Measurements from ENCODE around the gene ANKFN1. TPM values are rescaled to one million over a fixed set of nuclear protein-coding genes. Genes with fewer than 3 reads are reported as not detected.

ANKFN1 gene
- total RNA-seq, 1 experiment from 2014 or later: not detected

GRCh38 chr17:56359518-56359917 lies 206.2 kb downstream of the ANKFN1 start:
- no peak for DNase-seq (ENCODE audit: low read depth, low spot score)
- Histone ChIP-seq H3K27me3 (ENCODE audit: control insufficient read depth, insufficient read depth, low read length) (0 out of 2 replicates have a peak, but pooled peaks cover 2% of the 10 kb centered on the region), H3K4me3 (ENCODE audit: low read depth in 2 of 2, low read length in 2 of 2) (no peak overlapping the region), H3K36me3 (ENCODE audit: control insufficient read depth, insufficient read depth, low read length) (no peaks in the 10 kb centered on the region), H3K4me1 (ENCODE audit: control insufficient read depth, insufficient read depth, low read length) (no peaks in the 10 kb centered on the region), H3K27ac (ENCODE audit: low read length) (no peak overlapping the region), H3K9me3 (ENCODE audit: control insufficient read depth, insufficient read depth, low read depth, low read length) (no peaks in the 10 kb centered on the region)
- intact Hi-C loops (cut with micrococcal nuclease; ENCODE audit: unreplicated experiment) (no loop called here), in situ Hi-C loops (cut with HindIII; ENCODE audit: low pct_unique_long_range_greater_than_20kb, low sequenced_read_pairs) (no loop called here)
- no TSS peak for BruUV-seq (replicated peaks)
- POLR2A ChIA-PET: no interaction called here
- TF ChIP-seq POLR2AphosphoS5 (IDR thresholded peaks at IDR 0.05; ENCODE audit: low read depth, low read length) (no peak), CTCF (IDR thresholded peaks at IDR 0.05) (no peak), SIN3A (IDR thresholded peaks at IDR 0.05; ENCODE audit: borderline replicate concordance, insufficient read depth, low read depth, low read length) (no peak), REST (IDR thresholded peaks at IDR 0.05; ENCODE audit: insufficient read depth in 1 of 2, low read depth in 2 of 2, low read length in 1 of 2) (no peak), TCF7L2 (IDR thresholded peaks at IDR 0.05; ENCODE audit: low read depth, low read length) (no peak)
- no peak for ATAC-seq
- CTCF ChIA-PET: no interaction called here

DNA sequence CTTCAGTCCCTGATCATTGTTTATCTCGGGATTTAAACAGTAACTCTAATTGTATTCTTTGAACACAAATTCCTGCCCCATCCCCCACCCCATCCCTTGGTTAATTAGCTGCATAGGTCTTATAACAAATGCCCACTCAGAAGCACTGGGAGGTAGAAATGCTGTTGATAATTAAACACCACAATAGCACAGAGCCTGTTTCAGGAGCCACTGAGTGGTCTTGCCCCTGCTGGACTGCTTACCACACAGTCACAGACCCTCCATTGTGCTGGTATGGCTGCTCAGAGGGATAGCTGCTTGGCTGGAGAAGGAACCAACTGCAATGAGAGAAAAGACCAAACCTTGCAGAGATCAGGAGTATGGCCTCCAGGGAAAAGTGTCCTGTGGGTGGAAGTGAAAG lies 214.1 kb downstream of the ANKFN1 start:
- Histone ChIP-seq H3K27me3 (ENCODE audit: control insufficient read depth, insufficient read depth, low read length) (0 out of 2 replicates have a peak, but pooled peaks cover 3% of the 10 kb centered on the region), H3K36me3 (ENCODE audit: control insufficient read depth, insufficient read depth, low read length) (no peaks in the 10 kb centered on the region), H3K4me1 (ENCODE audit: control insufficient read depth, insufficient read depth, low read length) (no peaks in the 10 kb centered on the region), H3K27ac (ENCODE audit: low read length) (no peak overlapping the region), H3K9me3 (ENCODE audit: control insufficient read depth, insufficient read depth, low read depth, low read length) (no peaks in the 10 kb centered on the region), H3K4me3 (ENCODE audit: low read depth in 2 of 2, low read length in 2 of 2) (no peak overlapping the region)
- ATAC-seq (no peak), DNase-seq (ENCODE audit: low read depth, low spot score) (no peak)
- CTCF ChIA-PET: no interaction called here
- TF ChIP-seq REST (IDR thresholded peaks at IDR 0.05; ENCODE audit: insufficient read depth in 1 of 2, low read depth in 2 of 2, low read length in 1 of 2) (no peak), POLR2AphosphoS5 (IDR thresholded peaks at IDR 0.05; ENCODE audit: low read depth, low read length) (no peak), TCF7L2 (IDR thresholded peaks at IDR 0.05; ENCODE audit: low read depth, low read length) (no peak), SIN3A (IDR thresholded peaks at IDR 0.05; ENCODE audit: borderline replicate concordance, insufficient read depth, low read depth, low read length) (no peak), CTCF (IDR thresholded peaks at IDR 0.05) (no peak)
- intact Hi-C loops (cut with micrococcal nuclease; ENCODE audit: unreplicated experiment) (no loop called here), in situ Hi-C loops (cut with HindIII; ENCODE audit: low pct_unique_long_range_greater_than_20kb, low sequenced_read_pairs) (no loop called here)
- BruUV-seq (replicated peaks): no TSS peak
- POLR2A ChIA-PET: no interaction called here
